H1 (cell line): ENCODE measurements around the gene TDO2. TPM values are rescaled to one million over a fixed set of nuclear protein-coding genes. Genes with fewer than 3 reads are reported as not detected.

ENCODE experiments used
- CTCF ChIA-PET: fragments of 300-600 bp; sonication (Branson Sonifier 250); formaldehyde crosslinking; loops from one replicate; lab custom pipeline; 2021; ENCODE audit not compliant: partially characterized antibody; lab: Charles Lee
- POLR2A ChIA-PET: fragments of 300-600 bp; sonication (Branson Sonifier 250); formaldehyde crosslinking; loops from one replicate; lab custom pipeline; 2021; ENCODE audit warnings: inconsistent platforms; ENCODE audit not compliant: partially characterized antibody; lab: Charles Lee
- DNase-seq, 2 experiments: peaks; one replicate each; pipeline versions ENCODE4 v3.0.0 to v3.0.0-alpha.2; 2010 to 2022; ENCODE audit warnings: low spot score in 2 of 2, low read depth in 1 of 2, mixed read lengths in 1 of 2
- FAIRE-seq: peaks from 2 replicates; lab custom pipeline; 2011; peaks lifted over from hg19 to GRCh38; lab: Jason Lieb, UNC
- H2AFZ ChIP-seq: 2 replicates; pipeline ENCODE4 v1.8.1; 2012; ENCODE audit warnings: low read length, inconsistent platforms
- H2AK5ac ChIP-seq: 2 replicates; pipeline ENCODE4 v1.6.1; 2013; ENCODE audit warnings: low read depth, low read length
- H2BK120ac ChIP-seq: replicated peaks from 2 replicates; pipeline ENCODE3; 2013; ENCODE audit warnings: low read depth, low read length, inconsistent platforms
- H2BK12ac ChIP-seq: 2 replicates; pipeline ENCODE4 v1.6.1; 2013; ENCODE audit warnings: low read depth, low read length
- H2BK15ac ChIP-seq: 2 replicates; pipeline ENCODE4 v1.6.1; 2013; ENCODE audit warnings: low read length
- H2BK20ac ChIP-seq: 2 replicates; pipeline ENCODE4 v1.6.1; 2013; ENCODE audit warnings: low read length
- H2BK5ac ChIP-seq: 2 replicates; pipeline ENCODE4 v1.6.1; 2013; ENCODE audit warnings: low read depth, low read length
- H3K14ac ChIP-seq: 2 replicates; pipeline ENCODE4 v1.6.1; 2013; ENCODE audit warnings: inconsistent platforms; ENCODE audit not compliant: insufficient read length
- H3K18ac ChIP-seq: 2 replicates; pipeline ENCODE4 v1.6.1; 2013; ENCODE audit warnings: low read length; ENCODE audit errors: extremely low read depth
- H3K23ac ChIP-seq: 2 replicates; pipeline ENCODE4 v1.6.1; 2013; ENCODE audit warnings: inconsistent platforms; ENCODE audit not compliant: insufficient read length
- H3K23me2 ChIP-seq: 2 replicates; pipeline ENCODE4 v1.6.1; 2013; ENCODE audit warnings: low read depth, low read length
- H3K27ac ChIP-seq: 2 replicates; pipeline ENCODE4 v1.6.1; 2011; ENCODE audit warnings: low read depth, low read length, inconsistent platforms
- H3K27me3 ChIP-seq, 4 experiments: replicated peaks in 1 of 4; 1 replicate in 1 of 4; 2 replicates in 3 of 4; pipeline versions ENCODE4 v1.6.1 to v1.8.1; 2011 to 2013; ENCODE audit warnings: low read length in 3 of 4, mild to moderate bottlenecking in 3 of 4, inconsistent platforms in 2 of 4, mixed read lengths in 2 of 4, moderate library complexity in 1 of 4; ENCODE audit not compliant: control insufficient read depth in 3 of 4, insufficient read depth in 3 of 4; ENCODE audit errors: extremely low read depth in 1 of 4
- H3K36me3 ChIP-seq, 4 experiments: 2 replicates each; pipeline versions ENCODE4 v1.6.1 to v1.8.1; 2011 to 2013; ENCODE audit warnings: mild to moderate bottlenecking in 4 of 4, low read length in 3 of 4, moderate library complexity in 2 of 4, control low read depth in 1 of 4, inconsistent platforms in 1 of 4; ENCODE audit not compliant: insufficient read depth in 4 of 4, control insufficient read depth in 2 of 4
- H3K4ac ChIP-seq: replicated peaks from 2 replicates; pipeline ENCODE3; 2013; ENCODE audit warnings: low read length, low read depth, mixed read lengths, inconsistent platforms; ENCODE audit not compliant: insufficient read length
- H3K4me1 ChIP-seq, 4 experiments: replicated peaks in 1 of 4; 1 replicate in 1 of 4; 2 replicates in 3 of 4; pipeline versions ENCODE4 v1.6.1 to v1.8.1; 2011 to 2013; ENCODE audit warnings: low read length in 3 of 4, inconsistent platforms in 2 of 4, mixed read lengths in 1 of 4; ENCODE audit not compliant: insufficient read depth in 4 of 4, control insufficient read depth in 3 of 4
- H3K4me2 ChIP-seq, 2 experiments: 2 replicates each; pipeline versions ENCODE4 v1.6.1 to v1.8.1; 2011 to 2013; ENCODE audit warnings: low read depth in 2 of 2, low read length in 2 of 2, control low read depth in 1 of 2, inconsistent platforms in 1 of 2, mild to moderate bottlenecking in 1 of 2; ENCODE audit not compliant: insufficient read depth in 1 of 2
- H3K4me3 ChIP-seq, 4 experiments: fragments of 200-600, 300-600 bp in 1 of 4; sonication (generic), shearing (Covaris generic), sonication (Bioruptor Twin) in 1 of 4; 2 replicates each; pipeline versions ENCODE4 v1.5.1 to v1.8.1; 2011 to 2016; ENCODE audit warnings: low read length in 4 of 4, low read depth in 3 of 4, control low read depth in 2 of 4, inconsistent platforms in 2 of 4, mild to moderate bottlenecking in 2 of 4, mixed read lengths in 1 of 4, moderate library complexity in 1 of 4; ENCODE audit not compliant: insufficient read depth in 2 of 4; ENCODE audit errors: extremely low read depth in 1 of 4
- H3K56ac ChIP-seq: replicated peaks from 2 replicates; pipeline ENCODE3; 2013; ENCODE audit warnings: low read depth, mild to moderate bottlenecking, mixed read lengths, low read length, inconsistent platforms; ENCODE audit not compliant: insufficient read length
- H3K79me1 ChIP-seq: 2 replicates; pipeline ENCODE4 v1.6.1; 2013; ENCODE audit warnings: low read depth, low read length, control low read depth
- H3K79me2 ChIP-seq, 2 experiments: 2 replicates each; pipeline versions ENCODE4 v1.6.1 to v1.8.1; 2012 to 2013; ENCODE audit warnings: low read length in 2 of 2, mild to moderate bottlenecking in 2 of 2, inconsistent platforms in 1 of 2; ENCODE audit not compliant: insufficient read depth in 2 of 2, control insufficient read depth in 1 of 2
- H3K9ac ChIP-seq, 4 experiments: replicated peaks in 1 of 4; 1 replicate in 1 of 4; 2 replicates in 3 of 4; pipeline versions ENCODE4 v1.6.1 to v1.8.1; 2011 to 2013; ENCODE audit warnings: low read depth in 3 of 4, low read length in 3 of 4, control low read depth in 2 of 4, mild to moderate bottlenecking in 2 of 4, moderate library complexity in 2 of 4, inconsistent platforms in 1 of 4; ENCODE audit errors: extremely low read depth in 1 of 4
- H3K9me3 ChIP-seq, 2 experiments: 2 replicates each; pipeline versions ENCODE4 v1.6.1 to v1.8.1; 2012 to 2013; ENCODE audit warnings: mild to moderate bottlenecking in 2 of 2, moderate library complexity in 2 of 2, control low read depth in 1 of 2, inconsistent platforms in 1 of 2, low read depth in 1 of 2, low read length in 1 of 2, mixed read lengths in 1 of 2; ENCODE audit not compliant: insufficient read depth in 2 of 2
- H4K20me1 ChIP-seq, 2 experiments: replicated peaks in 1 of 2; 2 replicates each; pipeline versions ENCODE3 to v1.8.1; 2011 to 2013; ENCODE audit warnings: inconsistent platforms in 2 of 2, low read length in 2 of 2, mild to moderate bottlenecking in 1 of 2; ENCODE audit not compliant: insufficient read depth in 2 of 2, control insufficient read depth in 1 of 2
- H4K5ac ChIP-seq: 2 replicates; pipeline ENCODE4 v1.6.1; 2013; ENCODE audit warnings: low read length, low read depth, mixed read lengths, inconsistent platforms; ENCODE audit not compliant: insufficient read length
- H4K8ac ChIP-seq: 2 replicates; pipeline ENCODE4 v1.8.0; 2013; ENCODE audit warnings: mild to moderate bottlenecking, moderate library complexity, low read length, inconsistent platforms; ENCODE audit not compliant: insufficient read depth; ENCODE audit errors: extremely low read depth
- H4K91ac ChIP-seq: replicated peaks from 2 replicates; pipeline ENCODE3; 2013; ENCODE audit warnings: low read length, mixed read lengths, inconsistent platforms; ENCODE audit not compliant: insufficient read length
- CREB1 ChIP-seq: IDR thresholded peaks from 2 replicates; pipeline ENCODE4 v1.6.1; 2012; ENCODE audit warnings: inconsistent platforms
- EP300 ChIP-seq, 2 experiments: IDR thresholded peaks; 1 replicate in 1 of 2; 2 replicates in 1 of 2; pipeline ENCODE4 v1.6.1; 2011 to 2012; ENCODE audit warnings: low read depth in 2 of 2, low read length in 2 of 2, mild to moderate bottlenecking in 2 of 2, borderline replicate concordance in 1 of 2, inconsistent platforms in 1 of 2, moderate library complexity in 1 of 2
- FOSL1 ChIP-seq: IDR thresholded peaks from 2 replicates; pipeline ENCODE4 v1.6.1; 2011; ENCODE audit warnings: mild to moderate bottlenecking, low read depth, low read length, moderate library complexity; ENCODE audit not compliant: insufficient read depth
- RBBP5 ChIP-seq: IDR thresholded peaks from 2 replicates; pipeline ENCODE4 v1.7.1; 2012; ENCODE audit warnings: low read depth, mild to moderate bottlenecking, inconsistent platforms, low read length, moderate library complexity, borderline replicate concordance
- SP2 ChIP-seq: IDR thresholded peaks from 2 replicates; pipeline ENCODE4 v1.6.1; 2012; ENCODE audit warnings: mild to moderate bottlenecking, low read length, inconsistent platforms
- ZNF274 ChIP-seq: IDR thresholded peaks from 2 replicates; pipeline ENCODE4 v1.7.0; 2012; ENCODE audit warnings: low read length, borderline replicate concordance; ENCODE audit errors: extremely low read depth
- WGBS, 2 experiments: shearing (Covaris generic) in 1 of 2; methylation state at CpG; one replicate each; pipeline versions ENCODE4 v1.1.6 to v1.1.7; 2013 to 2015; ENCODE audit warnings: low lambda C conversion rate in 2 of 2, mixed read lengths in 2 of 2, inconsistent platforms in 1 of 2, low coverage in 1 of 2, missing lambda C conversion rate in 1 of 2; ENCODE audit not compliant: insufficient replicate concordance in 2 of 2, insufficient coverage in 1 of 2, insufficient read length in 1 of 2; ENCODE audit errors: extremely low coverage in 1 of 2, missing lambda C conversion rate in 1 of 2; 5-methylcytosine and 5-hydroxymethylcytosine counted together
- polyA plus RNA-seq, 7 experiments: library from polyadenylated mRNA; depleted of rRNA in 3 of 7; stranded (reverse) in 5 of 7; unstranded in 2 of 7; fragments of >200 nt in 5 of 7; fragments of 200-250 nt in 2 of 7; gene quantifications; 1 replicate in 5 of 7; 2 replicates in 1 of 7; 4 replicates in 1 of 7; pipeline versions ENCODE4 v1.2.1 to v1.2.3, GENCODE V29; 2011 to 2013; ENCODE audit warnings: missing spikeins in 2 of 7, mixed read lengths in 2 of 7
- total RNA-seq: library from RNA; stranded (reverse); fragmentation: NEBNext Ultra II Directional; extraction: Animal tissue kit (Norgen Biotek cat#: 25700); gene quantifications from 2 replicates; pipeline ENCODE4 v1.2.1, GENCODE V29; 2021
- TF ChIP-seq, protein P1 (sequence below), 3 experiments: IDR thresholded peaks; 1 replicate in 2 of 3; 2 replicates in 1 of 3; pipeline versions ENCODE4 v1.5.1 to v1.6.1; 2011; ENCODE audit warnings: low read length in 3 of 3, mild to moderate bottlenecking in 3 of 3, inconsistent platforms in 2 of 3, low read depth in 1 of 3, moderate library complexity in 1 of 3; ENCODE audit not compliant: insufficient read depth in 1 of 3; ENCODE audit errors: control extremely low read depth in 1 of 3

Gene TDO2
- total and polyA plus RNA-seq, 2 of the 8 experiments (the other 6 are each of a cell fraction or from before 2014, with no cell fraction given) = 0.03 TPM; not detected in 1

GRCh38 chr4:155929833-155930232 is 26.3 kb downstream of the TDO2 start:
- Histone ChIP-seq H2BK20ac (no peak overlapping the region), H3K23ac (no peak overlapping the region), H3K9ac (no peak overlapping the region), H4K91ac (no peak overlapping the region), H3K4me2 (no peak overlapping the region), H3K14ac (no peak overlapping the region), H2BK5ac (no peak overlapping the region), H2BK15ac (no peak overlapping the region), H3K4me3 (no peak overlapping the region), H2AFZ (no peak overlapping the region), H3K4me1 (no peaks in the 10 kb centered on the region), H3K79me2 (no peaks in the 10 kb centered on the region), H4K20me1 (no peaks in the 10 kb centered on the region), H3K4ac (no peak overlapping the region), H2BK120ac (no peak overlapping the region), H3K23me2 (no peaks in the 10 kb centered on the region), H3K18ac (no peak overlapping the region), H3K79me1 (no peaks in the 10 kb centered on the region), H3K27ac (no peak overlapping the region), H2BK12ac (no peak overlapping the region), H3K9me3 (peaks cover 5 to 11% of the 10 kb centered on the region in 2 experiments; a peak in 2 of 4 replicates), H4K8ac (no peak overlapping the region), H4K5ac (no peak overlapping the region), H3K56ac (no peak overlapping the region), H3K36me3 (no peaks in the 10 kb centered on the region), H2AK5ac (no peak overlapping the region), H3K27me3 (no peaks in the 10 kb centered on the region)
- TF ChIP-seq SP2 (no peak), ZNF274 (no peak), RBBP5 (no peak), EP300 (IDR thresholded peaks at IDR 0.05; ENCODE audit: borderline replicate concordance in 1 of 2, low read depth in 2 of 2, low read length in 2 of 2) (no peak), FOSL1 (no peak), CREB1 (no peak)
- TF ChIP-seq, protein P1, sequence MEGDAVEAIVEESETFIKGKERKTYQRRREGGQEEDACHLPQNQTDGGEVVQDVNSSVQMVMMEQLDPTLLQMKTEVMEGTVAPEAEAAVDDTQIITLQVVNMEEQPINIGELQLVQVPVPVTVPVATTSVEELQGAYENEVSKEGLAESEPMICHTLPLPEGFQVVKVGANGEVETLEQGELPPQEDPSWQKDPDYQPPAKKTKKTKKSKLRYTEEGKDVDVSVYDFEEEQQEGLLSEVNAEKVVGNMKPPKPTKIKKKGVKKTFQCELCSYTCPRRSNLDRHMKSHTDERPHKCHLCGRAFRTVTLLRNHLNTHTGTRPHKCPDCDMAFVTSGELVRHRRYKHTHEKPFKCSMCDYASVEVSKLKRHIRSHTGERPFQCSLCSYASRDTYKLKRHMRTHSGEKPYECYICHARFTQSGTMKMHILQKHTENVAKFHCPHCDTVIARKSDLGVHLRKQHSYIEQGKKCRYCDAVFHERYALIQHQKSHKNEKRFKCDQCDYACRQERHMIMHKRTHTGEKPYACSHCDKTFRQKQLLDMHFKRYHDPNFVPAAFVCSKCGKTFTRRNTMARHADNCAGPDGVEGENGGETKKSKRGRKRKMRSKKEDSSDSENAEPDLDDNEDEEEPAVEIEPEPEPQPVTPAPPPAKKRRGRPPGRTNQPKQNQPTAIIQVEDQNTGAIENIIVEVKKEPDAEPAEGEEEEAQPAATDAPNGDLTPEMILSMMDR (IDR thresholded peaks at IDR 0.05; ENCODE audit: control extremely low read depth in 1 of 3, insufficient read depth in 1 of 3, low read depth in 1 of 3, low read length in 3 of 3) = no peak
- FAIRE-seq (no peak), DNase-seq (no peak)
- POLR2A ChIA-PET = no interaction called here
- 92% methylated on average over 3 of the region's 3 CpGs; no CpG with 5 or more reads in 1 of the 2 experiments for WGBS, 2 experiments
- CTCF ChIA-PET = interaction anchor here (1.0 to 1.3 kb wide), 2 partner anchors 23 to 120 kb away, joined by 3 to 4 read pairs; no protein-coding TSS in a partner anchor
